GM08714 (cell line): ENCODE data around the gene PPP1R2B.

ENCODE experiments used
- H3K4me3 ChIP-seq: fragments of 200-500 bp; sonication (Bioruptor generic); 2 replicates; pipeline ENCODE4 v1.5.1; 2014; ENCODE audit warnings: mild to moderate bottlenecking, low read length, inconsistent platforms
- ZNF274 ChIP-seq: IDR thresholded peaks from 2 replicates; pipeline ENCODE4 v1.6.1; 2012; ENCODE audit warnings: mild to moderate bottlenecking, low read depth, low read length

Gene PPP1R2B

GRCh38 chr5:156850206-156850751 lies at the start of gene PPP1R2B:
PPP1R2B (plus strand) TSS chr5:156850295; CDS start chr5:156850563, 268 bp downstream.
- TF ChIP-seq ZNF274, result no peak
- H3K4me3 ChIP-seq, result no peak within 1 kb of the TSS

DNA sequence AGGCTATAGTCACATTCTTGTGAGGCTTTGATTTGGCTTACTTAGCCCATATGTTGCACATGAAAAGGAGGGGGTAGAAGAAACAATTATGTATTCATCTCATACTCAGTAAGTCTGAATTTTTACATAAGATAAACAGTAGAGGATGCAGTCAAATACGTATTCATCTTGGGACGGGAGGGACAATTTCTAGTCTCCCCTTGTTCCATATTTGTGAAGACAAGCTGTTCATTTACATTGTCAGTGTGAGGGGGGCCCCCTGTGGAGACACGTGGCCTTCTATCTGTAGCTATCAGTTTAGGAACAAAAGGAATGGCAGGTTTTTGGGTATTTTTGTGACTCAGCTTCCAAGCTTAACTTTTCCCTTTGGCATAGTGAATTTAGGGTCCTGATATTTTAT lies 49.2 kb upstream of the PPP1R2B start:
- no peak overlapping the region for H3K4me3 ChIP-seq
- TF ChIP-seq ZNF274, result no peak

DNA sequence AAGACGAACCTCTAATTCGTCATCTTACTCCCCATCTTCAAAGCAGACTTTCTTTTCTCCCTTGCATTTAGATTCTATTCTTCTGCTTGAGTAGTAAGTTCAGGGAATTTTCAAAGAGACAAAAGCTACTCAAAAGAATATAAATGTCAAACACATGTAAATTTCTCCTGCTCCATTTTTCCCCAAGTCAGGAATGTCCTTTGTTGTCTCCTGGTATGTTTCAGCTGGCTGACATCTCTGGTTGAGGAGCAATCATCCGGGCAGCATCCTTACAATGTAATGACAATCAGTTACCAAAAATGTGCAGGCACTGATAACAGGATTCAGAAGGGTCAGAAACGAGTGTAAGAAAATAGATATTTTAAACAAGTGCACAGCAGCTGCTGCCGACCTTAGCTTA lies 47.6 kb upstream of the PPP1R2B start:
- no peak for TF ChIP-seq ZNF274
- no peak overlapping the region for H3K4me3 ChIP-seq

DNA sequence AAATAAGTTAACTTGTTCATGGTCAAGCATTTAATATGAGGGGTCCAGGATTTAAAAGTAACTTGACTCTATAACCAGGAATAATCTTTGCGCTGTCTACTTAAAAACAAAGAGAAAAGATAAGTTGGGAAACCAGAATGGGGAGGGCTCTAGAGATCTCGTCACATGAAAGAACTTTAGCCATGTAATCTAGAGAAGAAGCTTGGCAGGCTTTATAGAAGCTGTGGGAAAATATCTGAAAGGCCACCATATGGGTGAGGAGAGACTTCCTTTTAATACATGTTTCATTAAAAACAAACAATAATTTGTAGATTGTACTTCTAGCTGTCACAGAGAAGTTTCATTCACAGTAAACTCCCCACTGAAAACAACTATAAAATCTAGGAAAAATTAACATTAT lies 46.7 kb upstream of the PPP1R2B start:
- no peak overlapping the region for H3K4me3 ChIP-seq
- no peak for TF ChIP-seq ZNF274

GRCh38 chr5:156812959-156813358 lies 37.1 kb upstream of the PPP1R2B start:
- TF ChIP-seq ZNF274, result no peak
- H3K4me3 ChIP-seq, result no peak overlapping the region

- H3K4me3 ChIP-seq, result no peak overlapping the region
- TF ChIP-seq ZNF274, result no peak
Measured at GRCh38 chr5:156815988-156816599, 34.0 kb upstream of the PPP1R2B start.

GRCh38 chr5:156819537-156819936 lies 30.6 kb upstream of the PPP1R2B start:
- no peak for TF ChIP-seq ZNF274

DNA sequence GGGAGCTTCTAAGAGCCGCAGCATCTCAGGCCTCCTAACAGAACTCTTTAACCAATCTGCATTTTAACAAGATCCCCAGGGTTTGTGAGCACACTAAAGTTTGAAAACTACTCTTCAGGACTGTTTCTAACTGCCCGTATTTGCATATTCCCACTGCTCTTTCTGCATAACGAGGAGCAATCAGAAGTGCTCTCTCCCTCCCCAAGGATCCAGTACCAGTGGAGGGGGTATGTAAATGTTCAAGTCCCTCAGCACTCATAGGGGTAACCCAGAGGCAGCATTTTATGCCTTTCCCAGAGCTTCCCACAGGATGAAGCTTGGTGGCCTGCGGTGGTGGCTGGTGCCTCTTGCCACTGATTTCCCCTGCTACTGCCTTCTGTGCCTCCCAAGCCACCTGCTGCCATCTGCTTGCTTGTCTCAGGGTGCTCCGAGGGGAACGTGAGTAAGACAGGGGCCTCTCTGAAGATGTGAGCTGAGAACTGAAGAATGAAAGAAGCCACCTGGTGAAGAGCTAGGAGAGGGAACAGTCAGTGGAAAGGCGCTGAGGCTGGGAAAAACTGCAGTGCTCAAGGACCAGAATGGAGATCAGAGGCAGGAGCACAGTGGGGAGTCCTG lies 30.0 kb upstream of the PPP1R2B start:
- no peak overlapping the region for H3K4me3 ChIP-seq
- no peak for TF ChIP-seq ZNF274

More at GRCh38 chr5:156819537-156819936, 30.6 kb upstream of the PPP1R2B start:
- H3K4me3 ChIP-seq, result no peak overlapping the region

- no peak for TF ChIP-seq ZNF274
Measured at GRCh38 chr5:156824241-156824640, 25.9 kb upstream of the PPP1R2B start.

GRCh38 chr5:156824800-156825199 lies 25.3 kb upstream of the PPP1R2B start:
- TF ChIP-seq ZNF274, result no peak
- H3K4me3 ChIP-seq, result no peak overlapping the region

More at GRCh38 chr5:156824241-156824640, 25.9 kb upstream of the PPP1R2B start:
- H3K4me3 ChIP-seq, result no peak overlapping the region

DNA sequence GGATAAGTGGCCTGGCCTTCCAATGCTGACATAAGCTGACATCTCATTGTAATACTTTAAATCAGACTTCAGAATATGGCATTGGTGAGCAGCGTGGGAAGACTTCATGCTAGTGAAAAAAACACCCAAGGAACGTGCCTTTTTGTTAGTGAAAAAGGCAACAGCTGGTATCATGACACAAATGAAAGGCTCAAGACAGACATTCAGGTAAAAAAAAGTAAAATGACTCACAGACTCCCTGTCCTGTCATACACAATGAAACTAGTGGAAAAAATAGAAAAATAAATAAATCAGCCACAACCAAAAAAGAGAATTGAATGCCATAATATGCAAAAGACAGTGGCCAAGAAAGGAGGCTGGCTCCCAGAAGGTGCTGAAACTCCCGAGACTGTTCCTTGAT lies 24.4 kb upstream of the PPP1R2B start:
- no peak for TF ChIP-seq ZNF274
- H3K4me3 ChIP-seq, result no peak overlapping the region

DNA sequence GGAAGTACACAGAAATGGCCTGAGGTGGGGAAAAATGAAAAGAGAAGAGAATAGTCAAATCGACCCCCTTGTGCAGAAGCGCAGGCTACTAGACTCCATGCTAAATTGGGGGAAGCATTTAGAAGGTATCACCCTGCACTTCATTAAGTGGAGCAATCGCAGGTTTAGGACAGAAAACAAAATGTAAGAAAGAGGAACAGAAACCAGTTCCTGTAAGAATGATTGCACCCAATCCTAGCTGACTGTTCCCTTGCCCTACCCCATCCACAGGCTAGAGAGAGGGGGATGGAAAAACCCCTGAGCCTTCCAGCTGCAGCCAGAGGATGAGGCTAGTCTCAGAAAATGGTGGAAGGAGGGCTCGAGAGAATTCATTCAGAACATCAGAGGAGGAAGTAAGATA lies 23.9 kb upstream of the PPP1R2B start:
- no peak overlapping the region for H3K4me3 ChIP-seq
- no peak for TF ChIP-seq ZNF274

- no peak for TF ChIP-seq ZNF274
Measured at GRCh38 chr5:156834916-156835315, 15.2 kb upstream of the PPP1R2B start.

GRCh38 chr5:156835905-156836304 lies 14.2 kb upstream of the PPP1R2B start:
- no peak for TF ChIP-seq ZNF274
- H3K4me3 ChIP-seq, result no peak overlapping the region

More at GRCh38 chr5:156834916-156835315, 15.2 kb upstream of the PPP1R2B start:
- no peak overlapping the region for H3K4me3 ChIP-seq

GRCh38 chr5:156836846-156837245 lies 13.2 kb upstream of the PPP1R2B start:
- no peak for TF ChIP-seq ZNF274
- no peak overlapping the region for H3K4me3 ChIP-seq
